GM12878 (cell line): ENCODE measurements around the gene LCAT. TPM values are rescaled to one million over a fixed set of nuclear protein-coding genes. Genes with fewer than 3 reads are reported as not detected.
A peak's percentile ranks its signal among the peaks of the same experiment; 100 is the strongest.

Experiments used
- ATAC-seq: fragments of 200-7000 bp; cut with Tn5 transposase; 3 replicates; pipeline ENCODE4 v1.9.1; 2020; ENCODE audit warnings: mild to moderate bottlenecking, moderate library complexity
- BruUV-seq: library from RNA; stranded (reverse); fragments of 400-500 nt; replicated peaks from 2 replicates; lab custom pipeline; 2021; lab: Mats Ljungman, UMichigan
- CTCF ChIA-PET: fragments of 300-600 bp; sonication (Branson Sonifier 250); formaldehyde crosslinking; extraction: SDS; loops from one replicate; lab custom pipeline; 2021; ENCODE audit warnings: inconsistent platforms; lab: Yijun Ruan, JAX
- POLR2A ChIA-PET: fragments of 350-600 bp; formaldehyde crosslinking; extraction: SDS; loops from one replicate; lab custom pipeline; 2021; ENCODE audit warnings: inconsistent platforms; lab: Charles Lee
- RAD21 ChIA-PET: fragments of 300-600 bp; sonication (Branson Sonifier 250); formaldehyde crosslinking; loops from one replicate; lab custom pipeline; 2023; ENCODE audit warnings: antibody characterized with exemption; ENCODE audit not compliant: unreplicated experiment; lab: Charles Lee
- SMC1A ChIA-PET: fragments of 300-600 bp; sonication (Branson Sonifier 250); formaldehyde crosslinking; loops from one replicate; lab custom pipeline; 2023; ENCODE audit not compliant: unreplicated experiment, uncharacterized antibody; lab: Charles Lee
- DNase-seq: peaks from one replicate; pipeline ENCODE4 v3.0.0-alpha.2; 2011; ENCODE audit warnings: low read depth, low spot score
- FAIRE-seq: peaks from 3 replicates; lab custom pipeline; 2011; peaks lifted over from hg19 to GRCh38; lab: Jason Lieb, UNC
- H2AFZ ChIP-seq: 2 replicates; pipeline ENCODE4 v1.6.0; 2011; ENCODE audit warnings: low read depth, low read length, control low read depth; ENCODE audit not compliant: control insufficient read depth
- H3K27ac ChIP-seq: 2 replicates; pipeline ENCODE4 v1.5.1; 2011; ENCODE audit warnings: control low read depth; ENCODE audit not compliant: control insufficient read depth, insufficient read depth
- H3K27me3 ChIP-seq, 2 experiments: replicated peaks in 1 of 2; 2 replicates each; pipeline versions ENCODE4 v1.6.0 to v1.6.1; 2011; ENCODE audit warnings: low read length in 1 of 2; ENCODE audit not compliant: control insufficient read depth in 2 of 2, insufficient read depth in 2 of 2
- H3K36me3 ChIP-seq, 2 experiments: 2 replicates each; pipeline ENCODE4 v1.5.1; 2011; ENCODE audit warnings: low read length in 1 of 2; ENCODE audit not compliant: control insufficient read depth in 2 of 2, insufficient read depth in 2 of 2
- H3K4me1 ChIP-seq: 2 replicates; pipeline ENCODE4 v1.6.1; 2011; ENCODE audit warnings: mild to moderate bottlenecking, low read length, moderate library complexity, mixed read lengths; ENCODE audit not compliant: control insufficient read depth, insufficient read depth
- H3K4me2 ChIP-seq: 2 replicates; pipeline ENCODE4 v1.6.0; 2011; ENCODE audit warnings: control low read depth; ENCODE audit not compliant: control insufficient read depth, insufficient read depth
- H3K4me3 ChIP-seq: fragments of 200-600 bp; sonication (generic); 2 replicates; pipeline ENCODE4 v1.5.1; 2016
- H3K79me2 ChIP-seq: 2 replicates; pipeline ENCODE4 v1.6.0; 2011; ENCODE audit warnings: low read length; ENCODE audit not compliant: control insufficient read depth, insufficient read depth
- H3K9ac ChIP-seq: 2 replicates; pipeline ENCODE4 v1.8.0; 2011; ENCODE audit warnings: low read length, control low read depth, mixed read lengths; ENCODE audit not compliant: control insufficient read depth, insufficient read depth
- H3K9me3 ChIP-seq: replicated peaks from 3 replicates; pipeline ENCODE4 v1.5.1; 2011; ENCODE audit warnings: mild to moderate bottlenecking, low read length; ENCODE audit not compliant: control insufficient read depth, insufficient read depth
- H4K20me1 ChIP-seq: 2 replicates; pipeline ENCODE4 v1.6.0; 2011; ENCODE audit not compliant: control insufficient read depth, insufficient read depth
- NFYA ChIP-seq: IDR thresholded peaks from 2 replicates; pipeline ENCODE4 v1.6.1; 2011; ENCODE audit warnings: low read depth, mild to moderate bottlenecking, low read length, improper control_type of control experiment, borderline replicate concordance
- PML ChIP-seq: IDR thresholded peaks from 2 replicates; pipeline ENCODE4 v1.6.1; 2012; ENCODE audit warnings: low read length, inconsistent platforms
- POLR2A ChIP-seq: IDR thresholded peaks from 2 replicates; pipeline ENCODE4 v1.6.1; 2011; ENCODE audit warnings: low read depth, mild to moderate bottlenecking, low read length
- POLR2AphosphoS5 ChIP-seq: IDR thresholded peaks from 2 replicates; pipeline ENCODE4 v1.6.1; 2011; ENCODE audit warnings: mild to moderate bottlenecking, low read length, inconsistent platforms
- TCF7 ChIP-seq: IDR thresholded peaks from 2 replicates; pipeline ENCODE4 v1.6.1; 2014; ENCODE audit warnings: antibody characterized with exemption, borderline replicate concordance
- WGBS: methylation state at CpG from one replicate; pipeline ENCODE4 v1.1.6; 2016; ENCODE audit warnings: low lambda C conversion rate; ENCODE audit not compliant: insufficient replicate concordance, insufficient coverage; ENCODE audit errors: missing lambda C conversion rate; 5-methylcytosine and 5-hydroxymethylcytosine counted together
- in situ Hi-C: fragments of 300-500 bp; cut with MboI; formaldehyde crosslinking; loops from 9 replicates; pipeline ENCODE4 v1.14.3; 2018; ENCODE audit warnings: mixed read lengths
- intact Hi-C: fragments of 100-400 bp; cut with micrococcal nuclease; formaldehyde crosslinking; loops from one replicate; pipeline ENCODE4 v1.14.2; 2022; ENCODE audit not compliant: unreplicated experiment
- polyA plus RNA-seq, 11 experiments: library from polyadenylated mRNA; depleted of rRNA in 4 of 11; unstranded in 6 of 11; stranded (reverse) in 5 of 11; fragments of >200 nt; fragmentation: Nextera tagmentation in 4 of 11; fragmentation: Illumina TruSeq in 1 of 11; extraction: Ambion mirVana in 4 of 11; extraction: Trizol in 1 of 11; gene quantifications; 1 replicate in 1 of 11; 2 replicates in 10 of 11; pipeline versions ENCODE4 v1.2.1 to v1.2.3, GENCODE V29; 2011 to 2016; ENCODE audit warnings: inconsistent platforms in 2 of 11, missing spikeins in 2 of 11, low read depth in 1 of 11
- total RNA-seq, 4 experiments: library from RNA; depleted of rRNA in 3 of 4; stranded (reverse); fragments of >200 nt in 3 of 4; fragmentation: Illumina TruSeq in 1 of 4; extraction: Trizol in 1 of 4; gene quantifications; 2 replicates each; pipeline versions ENCODE4 v1.2.1 to v1.2.3, GENCODE V29; 2013 to 2021

LCAT gene
- total and polyA plus RNA-seq, 10 of the 15 experiments (the other 5 are each of a cell fraction or from before 2014, with no cell fraction given): 0.61 to 11.7 (median 3.3) TPM

GRCh38 chr16:67934306-67935100, 9.4 kb downstream of the LCAT start:
- ChIA-PET CTCF (interaction anchor here (0.7 to 3.5 kb wide), 8 partner anchors 51 to 413 kb away, joined by 3 to 15 read pairs (median 4); partner anchors contain the start of gene NRN1L), POLR2A (interaction anchor here (0.6 to 2.4 kb wide), 7 partner anchors 38 to 1835 kb away, joined by 3 to 7 read pairs (median 4); no protein-coding TSS in a partner anchor), RAD21 (interaction anchor here (1.0 kb wide), 1 partner anchor 88 kb away, joined by 3 read pairs; the partner anchor contains the start of gene NUTF2), SMC1A (interaction anchor here (0.6 to 1.2 kb wide), 5 partner anchors 31 to 131 kb away, joined by 3 to 4 read pairs (median 3); no protein-coding TSS in a partner anchor)
- Histone ChIP-seq H3K4me3 (peak overlapping the region; percentile 67), H4K20me1 (no peaks in the 10 kb centered on the region), H3K27ac (no peak overlapping the region), H3K9ac (no peak overlapping the region), H3K36me3 (peaks cover 21 to 27% of the 10 kb centered on the region in 2 experiments), H3K79me2 (peaks cover 31% of the 10 kb centered on the region), H3K9me3 (no peaks in the 10 kb centered on the region), H2AFZ (no peak overlapping the region), H3K27me3 (no peaks in the 10 kb centered on the region), H3K4me1 (peaks cover 5% of the 10 kb centered on the region), H3K4me2 (peak overlapping the region; percentile 81)
- TF ChIP-seq NFYA: no peak
- 0 out of 2 replicates have a peak, but pooled peaks have one; percentile 15 for TF ChIP-seq POLR2AphosphoS5
- in situ Hi-C loops (no loop called here), intact Hi-C loops (loop anchor here (5.0 kb wide), 1 partner anchor 108 kb away; no protein-coding TSS in a partner anchor)
- no peak for DNase-seq
- no TSS peak for BruUV-seq
- FAIRE-seq: no peak
- no peak for ATAC-seq
- 95% methylated on average over 13 of the region's 13 CpGs for WGBS

GRCh38 chr16:67933805-67934204, 10.1 kb downstream of the LCAT start:
- H3K27ac ChIP-seq: no peak overlapping the region
- no peaks in the 10 kb centered on the region for H3K9me3 ChIP-seq
- peaks cover 21 to 30% of the 10 kb centered on the region in 2 experiments for H3K36me3 ChIP-seq
- 98% methylated on average over 7 of the region's 7 CpGs for WGBS
- FAIRE-seq (no peak), ATAC-seq (no peak), DNase-seq (no peak)
- POLR2A ChIA-PET: interaction anchor here (1.4 kb wide), 1 partner anchor 37 kb away, joined by 4 read pairs; no protein-coding TSS in a partner anchor
- RAD21 ChIA-PET: no interaction called here
- peaks cover 31% of the 10 kb centered on the region for H3K79me2 ChIP-seq
- H3K27me3 ChIP-seq: no peaks in the 10 kb centered on the region
- intact Hi-C loops: no loop called here
- H3K4me1 ChIP-seq: peaks cover 5% of the 10 kb centered on the region
- in situ Hi-C loops: no loop called here
- H3K4me2 ChIP-seq: no peak overlapping the region
- H3K9ac ChIP-seq: no peak overlapping the region
- CTCF ChIA-PET: interaction anchor here (1.3 to 3.5 kb wide), 4 partner anchors 50 to 266 kb away, joined by 3 to 15 read pairs (median 8); partner anchors contain the start of gene NRN1L
- no peak overlapping the region for H2AFZ ChIP-seq
- no peaks in the 10 kb centered on the region for H4K20me1 ChIP-seq
- no peak overlapping the region for H3K4me3 ChIP-seq
- TF ChIP-seq TCF7: no peak
- peak; percentile 72 for TF ChIP-seq POLR2A
- TF ChIP-seq PML: 0 out of 2 replicates have a peak, but pooled peaks have one; percentile 9
- TF ChIP-seq POLR2AphosphoS5: peak; percentile 29; the same call in 1 of the 2 replicates
- BruUV-seq: no TSS peak
- SMC1A ChIA-PET: interaction anchor here (1.2 kb wide), 1 partner anchor 101 kb away, joined by 3 read pairs; no protein-coding TSS in a partner anchor
